ENCODE data around the gene MYBPC2.

MYBPC2 gene

DNA sequence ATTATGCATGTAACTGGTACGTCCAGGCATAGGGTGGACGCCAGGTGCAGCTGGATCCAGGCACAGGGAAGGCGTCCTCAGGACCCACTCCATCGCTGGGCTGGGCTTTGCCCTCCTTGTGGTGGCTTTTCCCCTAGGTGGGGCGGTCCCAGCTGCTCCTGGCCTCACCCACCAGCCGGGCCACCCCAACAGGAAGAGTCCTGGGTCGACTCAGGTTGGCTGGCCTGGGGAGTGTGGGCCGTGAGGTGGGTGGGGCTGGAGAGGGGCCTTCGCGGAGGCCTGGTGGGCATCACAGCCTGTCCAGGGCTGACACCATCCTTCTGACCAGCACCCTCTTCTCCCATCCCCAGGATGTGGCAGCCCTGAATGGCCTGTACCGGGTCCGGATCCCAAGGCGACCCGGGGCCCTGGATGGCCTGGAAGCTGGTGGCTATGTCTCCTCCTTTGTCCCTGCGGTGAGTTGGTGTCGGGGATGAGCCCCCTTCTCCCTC lies 47.1 kb downstream of the MYBPC2 start:
- DNase-seq (ENCODE audit: low read depth, low spot score), result no peak

DNA sequence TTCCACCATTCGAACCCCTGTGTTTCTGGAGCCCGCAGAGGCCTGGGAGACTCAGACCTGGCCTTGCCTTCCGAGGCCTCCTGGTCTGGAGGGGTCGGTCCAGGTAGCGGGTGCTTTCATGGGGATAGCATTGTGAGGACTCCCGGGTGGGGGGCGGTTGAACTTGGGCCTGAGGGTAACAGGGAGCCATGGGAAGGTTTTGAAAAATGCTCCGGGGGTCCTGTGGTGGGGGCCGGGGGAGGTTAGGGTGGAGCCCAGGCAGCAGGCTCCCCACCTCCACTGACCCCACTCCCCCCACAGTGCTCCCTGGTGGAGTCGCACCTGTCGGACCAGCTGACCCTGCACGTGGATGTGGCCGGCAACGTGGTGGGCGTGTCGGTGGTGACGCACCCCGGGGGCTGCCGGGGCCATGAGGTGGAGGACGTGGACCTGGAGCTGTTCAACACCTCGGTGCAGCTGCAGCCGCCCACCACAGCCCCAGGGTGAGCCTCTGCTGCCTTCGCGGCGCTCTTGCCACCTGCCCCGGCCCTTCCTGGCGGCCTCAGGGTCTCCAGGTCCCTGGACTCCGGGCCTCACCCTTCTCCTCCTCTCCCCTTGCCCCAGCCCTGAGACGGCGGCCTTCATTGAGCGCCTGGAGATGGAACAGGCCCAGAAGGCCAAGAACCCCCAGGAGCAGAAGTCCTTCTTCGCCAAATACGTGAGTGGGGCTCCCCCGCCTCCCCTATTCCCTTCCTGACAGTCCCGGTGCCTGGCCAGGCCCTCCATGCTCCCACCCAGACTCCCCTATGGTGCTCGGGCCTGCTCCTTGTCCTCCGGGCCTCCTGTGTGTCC lies 47.8 kb downstream of the MYBPC2 start:
- DNase-seq (ENCODE audit: low read depth, low spot score), result no peak

DNA sequence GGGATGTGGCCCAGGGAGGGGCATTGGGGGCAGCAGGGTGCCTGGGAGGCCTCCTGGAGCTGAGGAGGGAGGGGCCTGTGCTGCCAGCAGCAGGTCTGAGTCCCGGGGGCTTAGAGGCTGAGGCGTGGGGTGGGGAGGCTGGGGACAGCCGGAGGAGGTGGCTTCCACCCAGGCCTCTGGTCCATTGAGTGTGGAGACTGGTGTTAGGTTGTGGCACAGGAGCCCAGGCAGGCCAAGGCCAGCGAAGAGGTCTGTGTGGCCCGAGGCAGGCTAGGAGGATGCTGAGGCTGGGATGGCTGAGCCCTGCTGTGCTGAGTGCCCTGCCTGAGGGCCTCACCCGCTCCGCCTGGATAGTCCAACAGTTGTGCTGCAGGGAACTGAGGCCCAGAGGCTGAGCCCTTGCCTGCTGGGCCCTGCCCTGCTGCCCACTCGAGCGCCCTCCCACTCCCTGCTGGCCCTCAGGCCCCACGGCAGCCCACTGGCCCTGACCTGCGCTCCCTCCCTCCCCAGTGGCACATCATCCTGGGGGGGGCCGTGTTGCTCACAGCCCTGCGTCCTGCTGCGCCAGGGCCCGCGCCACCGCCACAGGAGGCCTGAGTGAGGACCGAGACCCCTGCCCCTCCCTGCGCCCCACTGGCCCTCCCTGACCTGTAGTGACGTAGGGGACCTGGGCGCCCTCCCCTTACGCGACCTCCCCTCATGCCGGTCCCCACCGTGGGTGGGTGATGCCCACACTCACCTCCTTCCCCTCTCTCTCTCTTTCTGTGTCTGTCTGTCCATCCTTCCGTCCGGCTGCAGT lies 48.9 kb downstream of the MYBPC2 start:
- no peak for DNase-seq (ENCODE audit: low read depth, low spot score)

DNA sequence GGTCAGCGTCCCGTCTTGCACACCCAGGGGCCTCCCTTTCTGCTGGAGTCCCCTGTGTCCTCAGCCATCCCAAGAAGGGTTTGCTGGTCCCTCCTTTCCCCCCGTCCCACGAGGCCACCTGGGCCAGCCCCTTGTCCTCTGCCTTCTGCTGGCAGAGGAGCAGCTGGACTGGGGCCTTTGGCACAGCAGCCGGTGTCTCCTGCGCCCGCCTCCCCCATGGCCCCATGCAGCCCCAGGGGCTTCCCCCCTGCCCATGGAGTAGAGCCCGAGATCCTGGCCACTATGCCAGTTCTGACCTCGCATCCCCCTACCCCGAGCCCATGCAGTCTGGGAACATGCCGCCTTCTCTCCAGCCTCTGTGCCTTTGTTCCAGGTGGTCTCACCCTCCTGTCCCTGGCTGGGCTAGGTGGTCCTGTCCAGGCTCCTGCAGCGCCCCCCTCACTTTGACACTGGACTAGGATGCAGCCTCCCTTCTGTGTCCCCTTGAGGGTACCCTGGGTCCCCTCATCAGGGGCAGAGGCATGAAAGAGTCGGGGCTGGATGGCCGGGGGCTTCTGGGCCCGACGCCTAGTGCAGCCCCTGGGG lies 49.7 kb downstream of the MYBPC2 start:
- DNase-seq (ENCODE audit: low read depth, low spot score), result no peak

DNA sequence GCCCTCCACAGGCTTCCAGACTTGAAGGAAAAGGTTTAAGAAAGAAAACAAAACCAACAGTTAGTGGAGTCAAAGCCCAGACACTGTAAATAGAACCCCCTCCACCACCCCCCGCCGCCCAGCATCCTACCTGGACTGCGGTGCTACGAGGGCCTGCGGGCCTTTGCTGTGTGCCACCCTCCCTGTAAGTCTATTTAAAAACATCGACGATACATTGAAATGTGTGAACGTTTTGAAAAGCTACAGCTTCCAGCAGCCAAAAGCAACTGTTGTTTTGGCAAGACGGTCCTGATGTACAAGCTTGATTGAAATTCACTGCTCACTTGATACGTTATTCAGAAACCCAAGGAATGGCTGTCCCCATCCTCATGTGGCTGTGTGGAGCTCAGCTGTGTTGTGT lies 50.2 kb downstream of the MYBPC2 start:
- no peak for DNase-seq (ENCODE audit: low read depth, low spot score)

DNA sequence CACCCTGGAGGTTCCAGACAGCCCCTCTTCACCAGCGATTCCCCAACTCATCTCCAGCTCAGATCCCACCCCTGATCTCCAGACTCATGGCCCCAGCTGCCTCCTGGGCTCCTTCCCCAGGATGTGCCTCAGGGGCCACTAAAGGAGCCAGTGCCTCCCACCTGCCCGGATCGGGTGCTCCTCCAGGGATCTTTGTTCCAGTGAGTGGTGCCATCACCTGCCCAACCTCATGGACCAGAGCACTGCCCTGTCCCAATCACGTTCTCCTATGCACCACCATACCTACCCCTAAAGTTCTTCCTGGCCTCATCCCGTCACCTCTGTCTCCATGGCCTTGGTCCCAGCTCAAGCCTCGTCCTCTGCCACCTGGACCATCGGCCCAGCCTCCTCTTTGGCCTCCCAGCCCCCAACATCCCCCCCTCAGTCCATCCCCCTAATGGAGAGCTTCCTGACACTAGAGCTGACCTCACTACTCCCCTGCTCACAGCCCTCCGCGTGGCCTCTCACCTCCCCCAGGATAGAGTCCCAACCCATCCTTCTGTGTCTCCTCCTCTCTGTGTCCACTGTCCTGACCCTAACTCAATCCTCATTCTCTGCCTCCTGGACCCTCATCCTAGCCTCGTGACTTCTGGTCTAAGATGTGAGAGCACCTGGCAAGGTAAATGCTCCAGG lies 52.7 kb downstream of the MYBPC2 start:
- no peak for DNase-seq (ENCODE audit: low read depth, low spot score)

DNA sequence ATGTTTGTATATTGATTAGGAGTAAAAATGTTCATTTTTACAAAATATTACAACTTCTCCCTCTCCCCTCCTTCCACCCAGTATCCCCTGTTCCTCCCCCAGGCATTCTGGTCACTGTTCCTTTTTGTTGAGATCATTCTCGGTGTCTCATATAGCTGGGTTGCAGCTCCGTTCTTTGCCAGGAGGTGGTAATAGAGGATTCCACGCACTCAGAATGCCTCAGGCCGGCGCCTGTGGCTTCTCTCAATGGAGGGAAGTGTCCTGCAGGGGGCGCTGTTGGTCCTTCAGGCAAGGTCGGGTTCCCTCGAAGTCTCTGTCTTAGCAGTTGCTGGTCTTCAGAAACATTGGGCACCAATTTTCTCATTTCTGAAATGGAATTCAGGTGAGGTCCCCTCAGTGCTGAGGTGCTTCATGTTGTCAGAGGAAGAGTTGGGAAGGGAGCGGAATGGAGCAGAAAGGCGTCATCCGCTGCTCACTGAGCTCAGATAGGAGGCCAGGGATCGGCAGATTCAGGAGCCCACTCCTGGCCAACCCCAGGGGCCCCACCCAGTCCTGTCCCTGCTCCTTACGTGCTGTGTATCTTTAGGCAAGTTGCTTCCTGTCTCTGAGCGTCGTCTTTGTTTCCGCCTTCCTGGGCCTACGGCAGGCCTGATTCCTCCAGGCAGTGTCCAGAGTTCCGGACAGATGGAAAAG lies 54.3 kb downstream of the MYBPC2 start:
- peak; percentile 47 for DNase-seq (ENCODE audit: low read depth, low spot score)

DNA sequence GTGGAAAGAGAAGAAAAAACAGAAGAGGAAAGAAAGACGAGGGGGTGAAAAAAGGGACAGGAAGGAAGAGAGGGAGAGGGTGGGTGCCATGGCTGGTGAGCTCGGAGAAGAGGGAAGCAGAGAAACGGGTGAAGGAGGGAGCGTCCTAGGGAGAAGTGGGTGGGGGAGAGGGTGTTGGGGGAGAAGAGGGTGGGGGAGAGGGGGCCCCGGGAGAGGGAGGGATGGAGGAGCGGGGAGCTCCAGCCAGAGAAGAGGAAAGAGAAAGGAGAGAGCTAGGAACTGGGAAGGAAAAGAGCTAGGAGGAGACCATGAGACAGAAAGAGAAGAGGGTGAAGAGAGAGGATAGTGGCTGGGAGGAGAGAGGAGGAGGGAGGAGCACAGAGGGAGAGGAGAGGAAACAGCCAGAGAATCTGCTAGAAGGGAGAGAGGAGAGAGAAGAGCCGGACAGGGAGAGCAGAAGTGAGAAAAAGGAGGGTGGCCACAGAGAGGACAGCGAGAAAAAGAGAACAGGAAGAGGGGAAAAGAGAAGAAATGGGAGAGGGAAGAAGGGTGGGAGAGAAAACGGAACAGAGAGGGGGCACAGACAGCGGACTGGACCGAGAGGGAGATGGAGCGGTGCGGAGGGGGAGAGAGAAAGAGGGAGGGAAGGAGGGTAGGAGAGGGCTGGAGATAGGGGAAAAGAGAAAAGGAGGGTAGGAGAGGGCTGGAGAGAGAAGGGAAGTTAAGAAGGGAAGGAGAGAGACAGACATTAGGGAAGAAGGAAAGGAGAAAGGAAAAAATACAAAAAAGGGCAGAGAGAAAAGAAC lies 55.9 kb downstream of the MYBPC2 start:
- DNase-seq (ENCODE audit: low read depth, low spot score), result no peak

DNA sequence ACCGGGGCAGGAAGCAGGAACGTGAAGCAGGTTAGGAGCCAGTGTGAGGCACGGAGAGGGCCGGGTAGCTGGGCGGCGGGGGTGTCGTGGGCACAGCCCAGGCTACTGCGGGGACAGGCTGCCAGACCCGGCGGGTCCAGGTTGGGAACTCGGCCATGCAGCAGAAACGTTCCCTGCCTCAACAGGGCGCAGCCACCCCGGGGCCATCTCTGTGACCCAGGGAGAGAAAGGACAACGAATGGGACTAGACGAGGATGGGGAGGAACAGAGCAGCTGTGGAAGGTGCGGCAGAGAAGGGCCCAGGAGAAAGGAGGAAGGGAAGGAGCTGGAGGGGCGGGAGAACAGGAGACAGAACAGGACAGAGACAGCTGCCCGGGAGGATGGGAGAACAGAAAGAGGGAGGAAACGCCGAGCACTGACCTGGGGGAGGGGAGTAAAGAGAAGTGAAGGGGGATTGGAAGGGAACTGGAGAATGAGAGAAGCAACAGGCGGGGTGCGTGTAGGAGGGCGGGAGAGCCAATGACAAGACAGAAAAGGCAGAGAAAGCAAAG lies 56.8 kb downstream of the MYBPC2 start:
- no peak for DNase-seq (ENCODE audit: low read depth, low spot score)

DNA sequence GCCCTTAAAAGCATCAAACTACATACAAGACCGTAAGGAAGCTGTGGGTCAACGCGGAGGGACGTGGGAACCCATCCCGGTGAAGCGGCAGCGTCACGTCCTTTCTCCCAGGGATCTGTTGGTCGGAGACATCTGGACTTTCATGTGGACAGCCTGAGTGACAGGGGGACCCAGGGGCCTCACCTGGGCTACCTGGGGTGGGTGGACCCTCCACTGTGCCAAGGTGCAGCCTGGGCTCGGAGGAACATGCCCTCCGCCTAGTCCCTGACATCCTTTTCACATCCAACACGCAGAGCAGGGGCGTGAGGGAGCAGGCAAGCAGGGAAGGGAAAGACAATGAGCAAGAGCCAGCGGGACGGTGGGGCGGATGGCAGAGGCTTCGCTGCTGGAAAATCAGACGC lies 57.7 kb downstream of the MYBPC2 start:
- no peak for DNase-seq (ENCODE audit: low read depth, low spot score)

DNA sequence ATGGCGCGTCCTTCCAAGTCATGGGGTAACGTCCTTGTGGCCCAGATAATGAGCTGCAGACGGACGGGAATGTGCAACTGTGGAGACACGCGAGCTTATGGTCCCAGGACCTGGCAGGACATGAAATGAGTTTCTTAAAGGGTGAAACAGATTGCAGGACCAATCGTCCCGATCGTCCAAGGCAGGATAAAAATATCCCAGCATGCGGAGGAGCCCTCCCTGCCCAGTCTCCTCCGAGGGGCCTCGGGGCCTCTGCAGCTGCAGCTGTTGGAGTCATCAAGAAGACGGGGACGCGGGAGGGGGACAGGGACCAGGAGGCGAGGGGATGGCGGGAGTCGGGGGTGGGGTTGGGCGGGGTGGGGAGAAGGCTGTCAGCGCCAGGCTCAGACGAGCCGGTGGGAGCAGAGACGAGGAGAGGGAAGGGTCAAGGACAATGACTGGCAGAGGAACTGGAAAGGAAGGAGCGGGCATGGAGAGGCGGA lies 58.3 kb downstream of the MYBPC2 start:
- no peak for DNase-seq (ENCODE audit: low read depth, low spot score)

DNA sequence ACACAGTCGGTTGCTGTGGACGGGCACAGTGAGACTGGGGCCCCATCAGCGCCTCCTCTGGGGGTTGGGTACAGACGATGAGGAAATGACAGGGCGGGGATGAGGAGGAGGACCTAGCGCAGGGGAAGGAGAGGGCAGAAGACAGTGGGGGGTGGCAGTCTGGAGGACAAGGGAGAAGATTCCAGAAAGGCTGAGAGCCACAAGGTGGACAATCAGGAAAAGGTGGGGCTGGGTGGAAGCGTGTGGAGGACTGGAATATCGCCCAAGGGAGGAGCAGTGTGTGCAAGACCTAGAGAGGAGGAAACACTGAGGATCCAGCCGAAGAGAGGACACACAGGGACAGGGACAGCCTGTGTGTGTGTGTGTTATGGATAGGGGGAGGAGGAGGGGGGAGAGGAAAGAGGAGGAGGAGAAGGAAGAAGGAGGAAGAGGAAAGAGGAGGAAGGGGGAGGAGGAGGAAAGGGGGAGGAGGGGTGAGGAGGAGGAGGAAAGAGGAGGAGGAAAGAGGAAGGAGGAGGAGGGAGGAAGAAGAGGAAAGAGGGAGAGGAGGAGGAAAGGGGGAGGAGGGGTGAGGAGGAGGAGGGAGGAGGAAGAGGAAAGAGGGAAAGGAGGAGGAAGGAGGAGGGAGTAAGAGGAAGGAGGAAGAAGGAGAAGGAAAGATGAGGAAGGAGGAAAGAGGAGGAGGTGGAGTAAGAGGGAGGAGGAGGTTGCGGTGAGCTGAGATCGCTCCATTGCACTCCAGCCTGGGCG lies 59.8 kb downstream of the MYBPC2 start:
- no peak for DNase-seq (ENCODE audit: low read depth, low spot score)

DNA sequence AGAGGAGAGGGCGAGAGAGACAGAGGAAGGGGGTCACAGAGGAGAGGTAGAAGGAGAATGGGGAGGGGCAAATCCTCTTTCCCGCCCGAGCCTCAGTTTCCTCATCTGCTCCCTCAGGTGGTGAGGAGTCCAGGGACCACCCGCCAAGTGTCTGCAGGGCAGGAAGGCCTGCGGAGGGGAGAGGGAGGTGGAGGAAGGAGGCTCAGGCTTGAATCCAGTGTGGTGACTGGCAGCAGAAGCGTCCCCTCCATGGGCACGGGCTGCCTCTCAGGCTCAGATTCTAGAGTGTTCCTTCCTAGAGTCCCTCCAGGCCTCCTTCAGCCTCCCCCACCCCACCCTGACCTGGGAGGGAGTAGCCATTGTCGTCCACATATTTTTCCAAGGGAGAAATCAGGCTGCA lies 60.5 kb downstream of the MYBPC2 start:
- no peak for DNase-seq (ENCODE audit: low read depth, low spot score)

DNA sequence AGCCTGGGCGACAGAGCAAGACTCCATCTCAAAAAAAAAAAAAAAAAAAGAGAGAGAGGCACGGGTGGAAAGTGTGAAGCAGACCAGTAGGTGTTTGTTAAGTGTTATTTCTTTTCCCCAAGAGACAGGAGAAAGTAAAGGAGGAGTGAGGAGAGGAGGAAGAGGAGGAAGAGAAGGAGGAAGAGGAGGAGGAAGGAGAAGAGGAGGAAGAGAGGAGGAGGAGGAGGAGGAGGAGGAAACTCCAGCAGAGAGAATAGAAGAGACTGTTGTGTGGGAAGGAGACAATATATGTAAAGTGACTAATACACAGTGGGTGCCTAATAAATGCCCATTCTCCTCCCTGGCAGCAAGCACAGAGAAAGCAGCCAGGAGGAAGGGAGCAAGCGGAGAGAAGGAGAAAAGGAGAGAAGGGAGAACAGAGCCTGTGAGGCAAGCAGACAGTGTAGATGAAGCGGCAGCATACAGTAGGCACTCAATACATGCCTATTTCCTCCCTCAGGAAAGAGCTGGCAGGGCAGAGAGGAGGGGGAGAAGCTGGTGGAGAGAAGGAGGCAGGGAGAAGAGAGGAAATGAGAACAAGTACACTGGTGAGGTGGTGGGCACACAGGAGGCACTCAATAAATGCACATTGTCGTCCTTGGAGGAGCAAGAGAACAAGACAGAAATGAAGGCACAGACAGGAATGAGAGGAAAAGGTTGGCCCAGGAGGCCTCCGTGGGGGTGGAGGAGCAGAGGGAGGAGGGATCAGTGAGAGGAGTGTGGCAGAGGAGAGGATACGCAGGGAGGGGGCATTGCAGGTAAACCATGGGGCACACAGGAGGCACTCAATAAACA lies 61.7 kb downstream of the MYBPC2 start:
- DNase-seq (ENCODE audit: low read depth, low spot score), result no peak

DNA sequence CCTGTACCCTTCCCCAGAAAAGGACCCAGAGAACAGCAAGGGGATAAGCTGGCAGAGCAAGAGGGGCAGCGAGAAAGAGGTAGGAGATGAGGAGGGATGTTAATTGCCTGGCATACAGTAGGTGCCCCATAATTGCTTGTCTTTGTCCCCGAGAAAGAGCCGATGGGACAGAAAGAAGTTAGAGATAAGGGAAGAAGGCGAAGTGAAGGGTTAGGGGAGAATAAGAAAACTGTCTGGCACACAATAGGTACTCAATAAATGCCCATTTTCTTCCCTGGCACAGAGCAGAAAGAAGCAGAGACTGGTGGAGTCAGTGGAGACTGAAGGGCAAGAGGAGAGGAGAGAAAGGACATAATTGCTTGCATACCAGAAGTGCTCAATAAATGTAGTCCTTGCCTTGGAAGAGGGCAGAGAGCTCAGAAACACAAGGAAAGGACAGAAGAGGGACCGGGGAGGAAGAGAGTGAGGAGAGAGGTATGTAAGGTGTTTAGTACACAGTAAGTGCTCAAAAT lies 62.4 kb downstream of the MYBPC2 start:
- no peak for DNase-seq (ENCODE audit: low read depth, low spot score)

DNA sequence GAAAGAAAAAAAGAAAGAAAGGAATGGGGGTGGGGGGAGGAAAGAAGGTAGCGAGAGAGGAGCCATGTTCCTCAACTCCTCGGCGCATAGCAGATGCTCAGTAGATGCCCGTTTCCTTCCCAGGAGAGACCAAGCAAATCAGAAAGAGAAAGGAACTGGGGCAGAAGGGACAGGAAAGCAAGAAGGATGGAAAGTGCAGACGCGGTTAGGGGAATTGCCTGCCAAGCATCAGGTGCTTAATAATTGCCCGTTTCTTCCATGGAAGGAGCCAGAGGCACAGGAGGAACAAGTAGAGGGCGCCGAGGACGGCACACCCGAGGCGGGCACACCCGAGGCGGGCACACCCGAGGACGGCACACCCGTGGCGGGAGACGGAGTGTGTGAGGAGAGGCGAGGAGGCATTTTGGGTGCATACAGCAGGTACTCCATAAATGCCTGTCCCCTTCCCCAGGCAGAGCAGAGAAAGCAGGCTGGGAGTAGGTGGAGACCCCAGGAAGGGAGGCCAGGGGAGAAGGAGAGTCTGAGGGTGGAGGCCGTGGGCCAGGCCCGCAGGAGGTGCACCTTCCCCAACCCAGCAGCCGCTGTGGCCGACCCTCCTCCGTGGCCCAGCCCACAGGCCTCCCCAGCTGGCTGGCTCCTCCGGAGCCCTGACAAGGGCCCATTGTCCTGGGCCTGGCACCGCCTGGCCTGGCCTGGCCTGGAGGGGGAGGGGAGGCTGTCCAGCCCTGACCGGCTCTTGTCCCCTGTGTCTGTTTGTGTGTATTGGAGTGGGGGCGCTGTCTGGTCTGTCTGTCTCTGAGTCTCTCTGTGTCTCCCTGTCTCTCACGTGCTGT lies 63.7 kb downstream of the MYBPC2 start:
- peak; percentile 53 for DNase-seq (ENCODE audit: low read depth, low spot score)

DNA sequence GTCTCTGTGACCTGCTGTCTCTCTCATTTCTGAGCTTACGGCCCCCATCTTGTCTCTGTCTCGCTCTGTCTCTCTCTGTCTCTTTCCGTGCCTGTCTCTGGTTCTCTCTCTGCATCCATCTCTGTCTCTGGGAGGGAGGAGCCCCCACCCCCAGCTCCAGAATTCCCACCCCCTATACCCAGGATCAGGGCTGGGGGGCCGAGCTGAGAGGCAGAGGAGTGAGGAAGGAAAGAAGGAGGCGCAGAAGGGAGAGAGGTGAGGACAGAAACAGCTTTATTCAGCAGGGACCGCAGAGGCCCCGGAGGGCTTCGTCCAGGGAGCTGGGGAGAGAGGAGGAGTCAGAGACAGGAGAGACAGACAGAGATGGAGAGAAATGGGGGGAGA lies 64.3 kb downstream of the MYBPC2 start:
- DNase-seq (ENCODE audit: low read depth, low spot score), result no peak
